Glomerular visceral epithelial cell (primary cell): Measurements from ENCODE around the gene COL25A1.
"Not testable (repeated sequence)": the region's sequence is repeated elsewhere in the genome, so short reads cannot be mapped to it uniquely, and the experiment has no call there.

ENCODE experiments used
- DNase-seq: peaks from one replicate; pipeline ENCODE4 v3.0.0-alpha.2; 2016; ENCODE audit errors: extremely low spot score

The COL25A1 gene

DNA sequence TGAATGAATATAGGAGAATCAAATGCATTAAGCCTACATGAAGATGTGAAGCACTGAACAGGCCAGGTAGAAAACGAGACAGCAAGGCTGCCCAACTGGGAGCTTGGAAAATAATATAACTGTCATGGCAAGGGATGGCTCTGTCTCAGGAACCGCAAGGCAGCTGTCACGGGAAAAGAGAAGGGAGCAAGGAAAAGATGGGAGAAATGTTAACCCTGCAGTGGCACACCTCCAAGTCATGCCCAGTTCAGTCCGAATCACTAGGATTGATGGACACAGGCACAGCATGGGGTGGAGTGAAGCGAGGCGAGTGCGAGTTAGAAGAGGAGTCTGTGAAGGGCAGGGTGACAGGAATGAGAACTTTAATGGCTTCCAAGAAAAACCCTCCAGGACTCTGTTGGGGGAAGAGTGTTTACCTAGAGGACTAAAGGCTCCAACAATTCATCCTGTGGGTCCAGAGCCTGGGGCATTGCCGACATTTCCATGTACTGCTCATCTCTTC is 395.5 kb downstream of the COL25A1 start:
- DNase-seq = no peak

DNA sequence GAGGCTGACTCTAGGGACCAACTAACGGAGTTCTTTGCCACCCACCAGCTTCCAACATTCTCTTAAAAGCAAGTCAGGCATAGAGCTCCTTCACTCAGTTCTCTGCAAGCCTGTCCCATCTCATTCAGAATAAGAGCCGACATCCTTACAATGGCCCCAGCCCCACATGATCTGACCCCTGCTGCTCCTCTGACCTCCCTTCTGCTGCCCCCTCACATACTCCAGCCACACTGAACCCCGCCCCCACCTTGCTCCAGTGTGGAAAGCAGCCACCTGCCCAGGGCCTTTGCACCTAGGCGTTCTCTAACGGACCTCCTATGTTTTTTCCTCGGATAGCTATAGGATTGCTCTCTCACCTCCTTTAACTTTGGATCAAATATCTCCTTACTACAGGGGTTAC is 396.5 kb downstream of the COL25A1 start:
- no peak for DNase-seq

- DNase-seq = no peak
Measured at GRCh38 chr4:108903464-108904221, 398.8 kb downstream of the COL25A1 start.

GRCh38 chr4:108902769-108903168 is 399.7 kb downstream of the COL25A1 start:
- DNase-seq = no peak

DNA sequence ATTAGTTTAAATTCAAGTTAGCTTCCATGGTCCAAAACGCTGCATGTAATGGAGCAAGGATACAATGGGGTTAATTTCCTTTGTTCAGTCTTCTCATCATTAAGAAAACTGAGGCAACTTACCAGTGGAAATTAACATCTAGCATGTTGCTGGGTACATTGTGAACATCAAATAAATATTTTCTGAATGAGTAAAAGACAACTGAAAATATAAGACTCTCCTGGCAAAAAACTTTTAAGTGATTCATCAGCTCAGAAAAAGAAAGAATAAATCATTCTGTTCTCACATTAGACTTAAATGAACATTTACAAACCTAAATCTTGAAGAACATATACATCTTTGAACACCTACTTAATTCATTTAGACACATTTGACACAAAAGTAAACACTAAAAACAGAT is 401.2 kb downstream of the COL25A1 start:
- DNase-seq = no peak

- no peak for DNase-seq
Measured at GRCh38 chr4:108900018-108900580, 402.4 kb downstream of the COL25A1 start.

DNA sequence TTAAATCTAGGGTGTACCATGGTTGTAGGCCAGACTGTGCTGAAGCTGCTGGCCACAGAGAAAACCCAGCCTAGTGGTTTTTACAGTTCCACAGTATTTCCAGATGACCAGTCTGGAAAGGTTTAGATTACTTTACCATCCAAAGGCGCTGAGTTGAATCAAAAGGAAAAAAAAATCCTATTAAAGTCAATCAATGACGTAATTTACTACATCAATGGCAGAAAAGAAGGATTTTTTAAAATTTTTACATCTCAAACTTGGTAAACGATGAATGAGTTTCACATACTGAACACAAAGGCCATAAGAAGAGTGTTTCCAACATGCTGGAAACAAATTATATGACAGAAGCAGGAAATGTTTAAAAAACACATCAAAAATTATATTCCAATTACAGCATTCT is 409.0 kb downstream of the COL25A1 start:
- no peak for DNase-seq

- no peak for DNase-seq
Measured at GRCh38 chr4:108891896-108892590, 410.4 kb downstream of the COL25A1 start.

- no peak for DNase-seq
Measured at GRCh38 chr4:108890484-108890881, 412.0 kb downstream of the COL25A1 start.

- no peak for DNase-seq
Measured at GRCh38 chr4:108889696-108890483, 412.6 kb downstream of the COL25A1 start.

DNA sequence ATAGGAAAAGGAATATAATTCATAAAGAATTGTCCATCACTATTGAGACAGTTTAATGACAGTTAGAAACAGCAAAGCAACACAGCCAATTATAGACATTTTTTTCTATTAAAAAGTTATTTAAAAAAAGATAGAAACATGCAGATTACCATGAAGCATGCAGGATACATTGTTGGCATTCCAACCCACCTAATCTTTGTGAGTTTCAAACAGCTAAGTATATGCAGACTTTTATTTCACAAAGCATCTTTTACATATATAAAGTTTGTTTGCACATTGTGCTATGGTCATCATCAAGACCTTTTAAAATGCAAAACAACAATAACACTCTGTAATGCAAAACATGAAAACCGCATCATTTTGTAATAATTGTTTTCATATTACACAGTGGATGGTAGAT is 413.7 kb downstream of the COL25A1 start:
- no peak for DNase-seq

- no peak for DNase-seq
Measured at GRCh38 chr4:108887034-108887433, 415.4 kb downstream of the COL25A1 start.

DNA sequence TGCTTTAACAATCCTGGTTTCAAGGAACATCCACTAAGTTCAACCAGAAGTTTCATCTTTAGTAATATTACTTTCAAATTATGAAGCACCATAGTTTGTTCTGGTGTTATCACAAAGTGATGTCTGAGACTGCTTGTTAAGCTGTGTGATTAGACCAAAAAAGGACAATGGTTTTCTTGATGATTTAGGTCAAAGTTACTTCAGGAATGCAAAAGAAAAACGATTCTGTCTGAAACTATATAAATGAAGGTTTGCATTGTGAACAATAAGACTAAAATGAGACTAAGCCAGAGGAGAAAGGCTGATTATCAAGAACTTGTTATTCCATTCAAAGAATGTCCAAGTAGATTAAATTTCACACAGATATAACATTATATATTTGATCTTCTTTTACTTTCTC is 417.2 kb downstream of the COL25A1 start:
- DNase-seq = no peak

- DNase-seq = no peak
Measured at GRCh38 chr4:108884596-108884995, 417.9 kb downstream of the COL25A1 start.

DNA sequence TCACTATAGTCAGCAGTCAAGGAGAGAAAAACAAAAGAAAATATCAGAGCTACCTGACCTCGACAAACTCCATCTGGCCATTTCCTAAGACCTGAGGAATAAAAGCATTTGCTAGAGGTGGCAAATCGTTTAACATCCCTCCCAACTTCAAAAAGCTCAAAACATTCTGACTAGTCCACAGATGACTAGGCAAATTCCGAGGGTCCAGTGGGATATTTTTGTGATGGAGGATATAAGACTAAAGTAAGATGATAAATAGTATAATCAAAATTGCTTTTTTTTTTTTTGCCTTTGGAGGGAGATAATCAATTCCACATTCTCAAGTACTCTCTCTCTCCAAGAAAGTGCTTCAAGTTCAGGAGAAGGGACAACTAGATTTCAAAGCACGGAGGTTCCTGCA is 420.5 kb downstream of the COL25A1 start:
- DNase-seq = no peak

- DNase-seq = peak; percentile 58
Measured at GRCh38 chr4:108881190-108881589, 421.3 kb downstream of the COL25A1 start.

DNA sequence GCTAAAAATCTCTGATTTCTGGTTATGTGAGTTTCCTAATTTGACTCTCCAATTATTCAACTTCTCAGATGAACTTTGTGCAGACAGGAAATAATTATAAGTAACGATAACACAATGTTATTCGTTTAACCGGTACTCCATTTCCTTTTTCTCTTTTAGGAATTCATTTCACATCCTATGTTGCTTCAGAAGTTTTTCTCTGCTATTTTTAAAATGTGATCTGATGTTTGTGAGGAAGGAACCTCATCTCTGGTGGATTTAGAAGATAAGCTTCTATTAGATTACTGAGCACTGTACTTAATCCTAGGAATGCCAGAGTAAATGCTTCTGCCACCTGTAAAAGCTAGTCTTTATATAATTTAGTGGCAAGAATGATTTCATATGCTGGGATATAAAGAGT is 423.7 kb downstream of the COL25A1 start:
- DNase-seq = no peak

GRCh38 chr4:108877821-108878220 is 424.6 kb downstream of the COL25A1 start:
- no peak for DNase-seq

GRCh38 chr4:108874806-108875205 is 427.7 kb downstream of the COL25A1 start:
- DNase-seq = no peak

DNA sequence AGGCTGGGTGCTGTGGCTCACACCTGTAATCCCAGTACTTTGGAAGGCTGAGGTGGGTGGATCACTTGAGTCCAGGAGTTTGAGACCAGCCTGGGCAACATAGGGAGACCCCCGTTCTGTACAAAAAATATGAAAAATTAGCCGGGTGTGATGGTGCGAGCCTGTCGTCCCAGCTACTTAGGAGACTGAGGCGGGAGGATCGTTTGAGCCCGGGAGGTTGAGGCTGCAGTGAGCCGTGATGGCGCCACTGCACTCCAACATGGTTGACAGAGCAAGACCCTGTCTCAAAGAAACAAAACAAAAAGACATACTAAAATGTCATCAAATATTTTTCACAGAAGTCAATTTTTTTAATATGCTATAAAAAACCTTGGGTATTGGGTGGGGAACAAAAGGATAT is 432.5 kb downstream of the COL25A1 start:
- not testable (repeated sequence) for DNase-seq

DNA sequence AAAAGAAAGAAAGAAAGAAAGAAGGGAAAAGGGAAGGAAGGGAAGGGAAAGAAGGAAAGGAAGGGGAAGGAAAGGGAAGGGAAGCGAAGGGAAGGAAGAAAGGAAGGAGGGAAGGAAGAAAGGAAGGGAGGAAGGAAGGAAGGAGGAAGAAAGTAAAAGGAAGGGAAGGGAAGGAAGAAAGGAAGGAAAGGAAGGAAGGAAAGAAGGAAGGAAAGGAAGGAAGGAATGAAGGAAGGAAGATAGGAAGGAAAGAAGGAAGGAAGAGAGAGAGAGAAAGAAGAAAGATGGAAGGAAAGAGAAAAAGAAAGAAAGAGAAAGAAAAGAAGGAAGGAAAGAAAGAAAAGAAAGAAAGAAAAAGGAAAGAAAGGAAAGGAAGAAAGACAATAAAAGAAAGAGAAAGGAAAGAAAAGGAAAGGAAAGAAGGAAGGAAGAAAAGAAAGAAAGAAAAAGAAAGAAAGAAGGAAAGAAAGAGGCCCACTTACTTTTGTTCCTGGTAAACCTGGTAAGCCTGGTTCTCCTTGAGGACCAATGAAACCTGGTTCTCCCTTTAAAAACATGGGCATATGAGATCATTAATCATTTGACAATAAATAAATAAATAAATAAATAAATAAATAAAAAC is 433.7 kb downstream of the COL25A1 start:
- no peak for DNase-seq

DNA sequence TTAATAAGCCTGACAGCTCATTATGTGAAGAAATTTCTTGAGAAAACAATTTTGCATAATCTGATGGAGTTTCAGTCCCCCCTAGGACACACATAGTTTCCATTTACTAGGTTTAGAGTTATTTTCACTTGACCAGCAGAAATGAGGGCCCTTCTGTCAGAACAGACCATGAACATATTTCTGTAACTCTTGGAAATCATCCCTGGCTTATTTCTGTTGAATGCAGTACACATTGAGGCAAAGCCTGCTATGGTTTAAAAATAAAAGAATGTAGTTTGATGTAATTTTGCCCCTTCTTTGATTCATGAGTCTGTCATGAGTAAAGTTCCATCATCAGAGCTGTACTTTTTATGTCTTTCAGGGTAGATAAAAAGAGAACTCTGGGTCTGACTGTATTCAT is 435.0 kb downstream of the COL25A1 start:
- DNase-seq = no peak
